ENCODE data around the gene ACBD3.
"Not testable (repeated sequence)": the region's sequence is repeated elsewhere in the genome, so short reads cannot be mapped to it uniquely, and the experiment has no call there.

Gene ACBD3

DNA sequence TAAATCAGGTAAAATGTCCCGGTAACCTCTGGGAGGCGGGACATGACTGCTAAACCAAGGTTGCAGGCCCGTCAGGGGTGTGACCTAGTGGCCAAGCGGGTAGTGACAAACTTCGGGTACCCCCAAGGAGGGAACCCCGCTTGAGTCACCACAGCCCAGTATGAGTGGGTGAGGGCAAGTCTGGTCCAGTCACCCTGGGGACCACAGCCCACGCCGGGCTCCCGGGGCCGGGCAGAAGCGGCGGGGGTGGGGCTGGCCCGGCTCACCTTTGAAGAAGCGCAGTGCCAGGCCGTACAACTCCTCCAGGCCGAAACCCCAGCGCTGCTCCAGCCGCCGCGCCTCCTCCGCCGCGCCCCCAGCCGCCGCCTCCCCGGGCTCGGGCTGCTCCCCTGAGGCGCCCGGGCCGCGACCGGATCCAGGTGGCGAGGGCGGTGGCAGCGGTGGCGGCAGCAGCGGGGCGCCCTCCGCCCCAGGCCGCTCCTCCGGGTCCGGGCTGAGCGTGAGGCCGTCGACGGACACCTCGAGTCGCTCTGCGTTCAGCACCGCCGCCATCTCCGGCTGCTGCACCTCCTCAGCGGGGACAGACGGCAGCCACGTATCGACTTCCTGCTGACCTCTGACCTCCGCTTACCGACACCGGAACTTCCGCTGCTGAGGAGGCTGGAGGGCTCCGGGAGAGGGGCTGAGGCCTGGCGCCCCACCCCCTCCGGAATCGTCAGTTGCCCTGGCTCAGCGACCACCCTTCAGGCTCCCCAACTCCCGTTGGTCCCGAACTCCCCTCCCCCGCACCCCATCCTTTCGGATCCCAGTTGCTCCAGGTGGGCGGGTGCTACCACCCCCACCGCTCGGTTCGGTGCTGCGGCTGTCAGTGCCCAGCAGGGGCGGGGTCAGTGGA is at the start of gene ACBD3:
Gene ACBD3 (minus strand): TSS at position 618 of the 895 bp plus-strand sequence. CDS start 66 bp downstream, at position 552.
- peak; percentile 83 for DNase-seq

DNA sequence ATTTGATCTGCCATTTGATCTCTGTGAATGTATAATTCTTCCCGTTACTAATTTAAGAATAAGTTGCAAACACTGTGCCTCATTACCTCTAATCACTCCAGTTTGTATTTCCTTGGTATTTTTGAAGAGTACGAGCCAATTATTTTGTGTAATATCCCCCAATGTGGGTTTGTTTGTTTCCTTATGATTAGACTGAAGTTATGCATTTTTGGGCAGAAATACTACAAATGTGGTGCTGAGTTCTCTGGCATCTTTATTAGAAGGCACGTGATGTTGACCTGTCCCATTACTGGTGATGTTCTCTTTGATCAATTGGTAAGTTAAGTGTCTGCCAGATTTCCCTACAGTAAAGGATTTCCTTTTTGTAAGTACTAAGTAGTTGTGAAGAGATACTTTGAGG is 47.3 kb upstream of the ACBD3 start:
- DNase-seq = no peak

DNA sequence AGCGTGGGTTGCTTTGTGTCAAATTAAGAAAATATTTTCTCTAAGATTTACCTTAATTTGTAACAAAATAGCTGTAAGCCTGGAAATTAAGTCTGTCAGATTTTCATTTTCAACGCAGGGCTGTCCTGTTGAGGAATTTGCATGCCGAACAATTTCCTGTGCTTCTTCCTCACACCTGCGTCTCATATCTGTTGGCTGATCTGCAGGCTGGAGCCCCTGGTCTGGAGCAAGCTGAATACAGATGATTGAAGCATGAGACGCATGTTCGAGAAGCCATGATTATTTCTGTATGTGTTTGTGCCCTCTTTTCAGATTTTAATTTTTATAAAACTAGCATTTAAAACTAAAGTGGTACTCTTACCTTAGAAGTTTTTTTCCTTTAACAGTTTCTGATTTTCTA is 46.8 kb upstream of the ACBD3 start:
- DNase-seq = no peak

DNA sequence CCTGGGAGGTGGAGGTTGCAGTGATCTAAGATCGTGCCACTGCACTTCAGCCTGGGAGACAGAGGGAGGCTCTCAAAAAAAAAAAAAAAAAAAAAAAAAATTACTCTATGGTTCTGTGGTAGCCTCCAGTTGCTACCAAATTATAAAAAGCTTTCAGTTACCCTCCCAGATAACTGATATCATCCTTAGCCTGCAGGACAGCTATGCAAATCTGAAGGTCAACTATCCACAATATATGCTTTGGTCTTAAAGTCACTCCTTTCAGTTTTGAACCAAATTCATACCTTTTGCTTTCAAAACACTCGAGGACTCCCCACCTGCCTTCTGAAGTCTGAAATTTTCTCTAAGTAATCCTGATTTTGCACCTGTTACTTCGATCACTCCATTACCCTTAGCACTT is 40.1 kb upstream of the ACBD3 start:
- DNase-seq = no peak

DNA sequence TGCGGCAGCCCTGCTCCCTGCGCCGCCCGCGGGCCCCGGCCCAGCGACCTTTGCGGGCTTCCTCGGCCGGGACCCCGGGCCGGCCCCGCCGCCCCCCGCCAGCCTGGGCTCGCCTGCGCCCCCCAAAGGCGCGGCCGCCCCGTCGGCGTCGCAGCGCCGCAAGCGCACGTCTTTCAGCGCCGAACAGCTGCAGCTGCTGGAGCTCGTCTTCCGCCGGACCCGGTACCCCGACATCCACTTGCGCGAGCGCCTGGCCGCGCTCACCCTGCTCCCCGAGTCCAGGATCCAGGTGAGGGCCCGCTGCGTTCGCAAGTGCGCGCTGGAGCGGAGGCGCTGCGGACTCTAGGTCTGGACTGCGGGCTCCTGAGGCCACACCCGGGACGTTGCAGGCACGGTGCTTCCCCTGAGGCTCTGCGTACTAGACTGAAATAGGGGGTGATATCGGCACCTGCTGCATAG is 37.3 kb upstream of the ACBD3 start:
- peak; percentile 39 for DNase-seq

DNA sequence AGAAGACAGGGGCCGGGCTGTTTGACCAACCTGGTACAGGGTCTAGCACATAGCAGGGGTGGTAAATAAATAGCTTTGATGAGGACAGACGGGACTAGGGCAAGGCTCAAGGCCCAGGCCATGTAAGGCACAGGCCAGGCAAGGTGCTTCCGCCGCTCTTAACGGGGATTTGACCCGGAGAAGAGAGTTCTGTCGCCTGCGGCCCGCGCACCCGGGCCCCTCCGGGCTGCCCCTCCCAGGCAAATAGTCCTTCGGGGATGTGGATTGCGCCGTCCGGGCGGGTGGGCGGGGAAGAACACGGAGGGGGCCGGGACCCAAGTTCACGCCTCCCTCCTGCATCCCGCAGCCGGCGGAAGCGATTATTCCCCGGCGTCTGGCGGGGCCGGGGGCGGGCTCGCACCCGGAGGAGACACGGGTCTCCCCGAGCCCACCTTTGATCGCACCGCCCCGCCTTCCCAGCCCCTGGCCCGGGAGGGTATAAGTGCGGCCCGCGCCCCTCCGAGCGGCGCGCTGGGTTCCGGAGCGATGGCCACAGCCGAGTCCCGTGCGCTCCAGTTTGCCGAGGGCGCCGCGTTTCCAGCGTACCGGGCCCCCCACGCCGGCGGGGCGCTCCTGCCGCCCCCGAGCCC is 36.7 kb upstream of the ACBD3 start, which contains the start of gene MIXL1:
Gene MIXL1 (plus strand): TSS at position 508 of the 629 bp plus-strand sequence. CDS start 18 bp downstream, at position 526.
- DNase-seq = no peak

DNA sequence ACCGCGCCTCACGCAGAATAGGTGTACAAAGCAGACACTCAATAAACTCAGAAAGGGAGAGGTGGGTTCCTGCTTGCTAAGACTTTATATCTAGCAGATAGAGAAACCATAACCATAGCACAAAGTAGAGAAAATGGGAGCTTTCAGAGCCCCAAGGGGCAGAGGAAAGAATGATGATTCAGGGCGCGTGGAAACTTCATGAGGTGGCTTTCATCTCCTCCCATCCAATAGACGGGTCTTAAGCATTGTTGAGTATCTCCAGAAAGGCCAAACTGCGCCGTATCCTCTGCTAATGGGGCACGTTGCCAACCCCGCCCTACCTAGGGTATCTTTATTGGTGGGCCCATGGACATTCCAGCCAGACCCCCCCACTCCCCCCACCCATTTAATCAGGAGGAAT is 36.1 kb upstream of the ACBD3 start:
- DNase-seq = no peak

DNA sequence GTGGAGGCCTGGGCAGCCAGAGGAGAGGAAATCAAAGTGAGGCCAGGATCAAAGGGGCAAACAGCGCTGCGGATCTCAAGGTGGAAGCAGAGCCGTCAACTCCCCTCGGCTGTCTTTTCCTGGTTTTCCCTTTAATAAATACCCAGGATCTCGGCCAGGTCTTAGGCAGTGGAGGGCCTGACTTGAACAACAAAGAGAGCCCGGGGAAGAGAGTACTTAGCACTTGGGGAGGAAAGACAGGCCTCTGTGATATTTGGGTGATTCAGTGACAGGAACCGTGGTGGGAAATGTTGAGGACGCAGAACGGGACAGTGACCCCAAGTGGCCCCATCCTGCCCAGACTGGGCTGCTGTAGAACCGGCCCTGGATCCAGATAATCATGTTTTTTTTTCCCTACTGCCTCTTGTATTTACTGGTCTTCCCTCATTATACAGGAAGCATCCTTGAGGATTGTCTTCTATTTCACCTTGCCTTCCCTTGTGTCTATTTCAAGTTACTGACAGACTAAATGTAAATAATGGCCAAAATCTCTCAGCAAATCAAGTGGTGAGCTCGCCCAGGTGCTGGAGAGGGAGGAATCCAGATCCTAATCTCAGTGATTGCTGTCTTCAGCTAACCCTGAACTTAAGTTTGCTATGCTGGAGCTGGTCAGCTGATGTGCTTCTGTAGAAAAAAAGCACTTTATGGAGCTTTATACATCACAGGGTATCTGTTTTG is 34.1 kb upstream of the ACBD3 start:
- no peak for DNase-seq

DNA sequence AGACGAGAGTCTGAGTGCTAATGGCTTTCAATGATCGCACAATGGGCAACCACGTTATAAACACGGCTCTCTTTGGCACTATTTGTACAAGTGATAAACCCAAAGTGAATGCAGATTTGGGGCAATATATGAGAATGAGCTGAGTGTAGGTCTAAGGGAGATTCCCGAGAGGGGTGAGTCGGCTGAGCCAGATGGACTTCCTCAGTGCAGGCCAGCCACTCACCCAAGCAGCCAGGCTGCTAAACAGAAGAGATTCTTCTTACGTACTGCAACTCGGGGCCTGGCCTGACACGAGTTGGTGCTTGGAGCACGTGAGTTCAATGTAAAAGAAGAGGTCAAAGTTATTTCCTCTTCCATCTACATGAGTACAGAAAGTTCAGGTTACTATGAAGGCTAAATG is 30.7 kb upstream of the ACBD3 start:
- no peak for DNase-seq

DNA sequence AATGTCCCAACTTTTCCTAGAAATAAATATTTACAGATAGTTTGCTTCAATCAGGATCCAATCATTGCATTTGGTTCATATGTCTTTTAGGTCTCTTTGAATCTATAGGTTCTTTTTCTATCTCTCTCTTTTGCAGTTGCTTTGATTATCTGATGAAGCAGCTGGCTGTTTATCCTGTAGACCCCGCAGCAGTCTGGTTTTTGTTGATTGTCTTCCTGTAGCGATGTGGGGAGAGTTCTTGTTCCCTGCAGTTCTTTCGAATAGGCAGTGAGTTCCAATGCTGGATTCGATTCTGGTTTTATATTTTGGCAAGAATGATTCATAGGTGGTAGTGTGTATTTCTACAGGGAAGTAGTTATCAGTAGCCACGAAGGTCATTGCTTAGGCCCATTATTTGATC is 29.5 kb upstream of the ACBD3 start:
- no peak for DNase-seq

DNA sequence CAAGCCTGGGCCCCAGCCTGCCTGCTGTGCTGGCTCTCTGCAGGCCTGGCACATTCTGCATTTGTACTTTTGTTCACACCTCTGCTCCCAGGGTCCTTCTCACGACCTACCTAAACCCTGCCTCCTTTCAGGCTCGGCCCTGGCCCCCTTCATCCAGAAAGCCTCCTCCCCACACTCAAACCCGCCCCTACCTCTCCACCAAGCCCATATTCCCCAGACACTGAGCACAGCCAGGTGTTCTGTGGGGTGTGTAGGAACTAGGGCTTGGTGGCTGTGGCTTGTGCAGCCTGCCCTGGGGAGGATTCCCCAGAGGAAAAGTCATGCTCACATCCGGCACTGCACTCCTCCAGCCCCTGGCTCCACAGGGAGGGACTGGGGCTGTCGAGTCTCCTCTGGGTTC is 28.7 kb upstream of the ACBD3 start:
- DNase-seq = no peak

DNA sequence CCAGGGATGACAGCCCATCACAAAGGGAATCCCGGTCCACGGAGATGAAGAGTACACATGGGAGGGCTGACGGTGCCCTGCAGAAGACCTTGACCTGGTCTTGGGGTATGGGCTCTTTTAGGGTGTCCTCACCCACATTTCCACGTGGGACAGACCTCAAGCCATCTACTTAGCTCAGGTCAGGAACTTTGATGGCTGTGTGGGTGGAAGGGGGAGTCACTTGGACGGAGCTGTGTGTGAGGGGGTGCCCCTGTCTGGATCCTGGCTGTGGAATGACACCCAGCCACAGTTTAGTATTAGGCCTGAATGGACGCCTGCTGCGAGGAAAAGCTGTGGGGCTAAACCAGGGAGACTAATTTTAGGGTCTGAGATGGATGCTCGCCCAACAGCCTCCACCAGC is 26.0 kb upstream of the ACBD3 start:
- no peak for DNase-seq

DNA sequence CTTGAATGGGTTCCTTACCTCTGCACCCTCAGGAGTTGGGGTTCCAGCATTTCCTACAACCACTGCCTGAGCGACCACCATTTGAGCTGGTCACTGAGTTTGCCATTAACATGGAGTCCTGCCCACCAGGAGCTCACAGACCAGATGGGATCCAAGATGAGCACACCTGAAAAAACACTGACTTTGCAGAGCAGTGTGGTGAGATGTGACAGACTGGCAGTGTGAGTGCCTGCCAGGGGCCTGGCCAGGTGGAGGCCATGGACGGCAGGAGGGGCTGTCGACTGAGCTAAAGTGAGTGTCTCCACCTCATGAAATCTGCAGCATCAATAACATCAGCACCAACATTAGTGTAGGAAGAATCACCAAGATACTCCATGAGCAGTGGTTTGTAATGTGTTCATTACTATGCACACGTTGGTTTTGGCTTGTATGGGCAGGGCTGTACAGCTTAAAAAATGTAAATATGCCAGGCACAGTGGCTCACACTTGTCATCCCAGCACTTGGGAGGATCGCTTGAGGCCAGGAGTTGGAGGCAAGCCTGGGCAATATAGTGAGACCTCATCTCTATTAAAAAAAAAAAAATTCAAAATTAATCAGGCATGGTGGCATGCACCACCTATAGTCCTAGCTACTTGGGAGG is 24.8 kb upstream of the ACBD3 start:
- DNase-seq = no peak

DNA sequence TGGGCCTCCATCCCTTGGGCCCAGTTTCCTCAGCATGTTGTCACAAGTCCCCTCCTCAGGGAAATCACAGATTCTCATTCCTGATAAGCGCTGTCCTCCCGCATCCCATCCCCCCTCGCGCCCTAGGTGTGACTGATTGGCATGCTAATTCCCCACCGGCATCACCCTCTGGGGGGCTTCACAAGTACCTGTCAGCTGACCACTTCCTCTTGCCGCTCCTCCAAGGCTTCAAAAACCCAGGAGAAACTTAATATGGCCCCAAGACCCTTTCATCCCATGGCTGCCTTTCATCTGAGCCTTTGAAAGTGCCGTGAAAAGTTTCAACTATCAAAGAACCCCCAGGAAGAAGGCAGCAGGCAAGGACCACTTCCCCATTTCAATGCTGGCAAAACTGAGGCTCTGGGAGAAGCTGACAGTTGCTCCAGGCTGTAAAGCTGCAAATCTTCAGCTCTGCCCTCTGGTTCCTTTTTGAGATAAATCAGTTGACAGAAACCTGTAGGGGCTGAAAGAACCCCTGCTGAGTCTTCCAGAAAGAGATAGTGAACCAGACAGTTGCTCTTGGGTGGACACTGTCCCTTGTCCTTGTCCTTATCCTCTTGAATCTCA is 24.1 kb upstream of the ACBD3 start:
- no peak for DNase-seq

DNA sequence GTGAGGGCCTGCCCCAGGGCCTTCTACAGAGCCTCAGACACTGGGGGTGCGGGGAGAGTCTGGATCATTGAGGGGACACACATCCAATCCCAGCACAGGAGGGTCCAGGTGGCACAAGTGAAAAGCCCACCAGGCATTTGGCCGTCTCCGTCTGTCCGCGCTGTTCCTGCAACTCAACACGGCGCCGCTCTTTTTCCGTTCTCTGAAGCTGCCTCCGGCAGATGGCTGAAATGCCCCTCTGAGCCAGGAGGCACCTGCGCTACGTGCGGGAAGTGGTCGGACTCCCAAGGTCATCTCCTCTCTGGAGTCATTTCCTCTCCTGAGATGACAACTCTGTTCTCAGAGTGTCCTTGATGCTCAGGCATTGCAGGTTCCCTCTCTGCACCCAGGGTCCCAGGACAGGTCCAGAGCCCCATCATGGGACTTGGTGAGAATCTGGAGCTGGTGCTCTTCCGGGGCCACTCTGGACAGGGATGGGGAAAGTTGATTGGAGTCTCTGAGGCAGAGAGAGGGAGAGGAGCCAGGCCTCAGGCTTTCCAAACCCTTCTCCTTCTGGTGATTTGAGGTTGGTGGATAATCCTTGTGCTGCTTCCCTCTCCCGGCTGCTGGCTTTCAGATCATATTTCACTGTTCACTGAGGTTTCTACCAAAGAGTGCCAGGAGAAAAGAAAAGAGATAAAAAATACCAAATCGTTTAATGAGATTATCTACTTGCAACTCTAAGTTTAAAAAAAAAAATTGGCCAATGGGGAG is 22.9 kb upstream of the ACBD3 start:
- DNase-seq = no peak

DNA sequence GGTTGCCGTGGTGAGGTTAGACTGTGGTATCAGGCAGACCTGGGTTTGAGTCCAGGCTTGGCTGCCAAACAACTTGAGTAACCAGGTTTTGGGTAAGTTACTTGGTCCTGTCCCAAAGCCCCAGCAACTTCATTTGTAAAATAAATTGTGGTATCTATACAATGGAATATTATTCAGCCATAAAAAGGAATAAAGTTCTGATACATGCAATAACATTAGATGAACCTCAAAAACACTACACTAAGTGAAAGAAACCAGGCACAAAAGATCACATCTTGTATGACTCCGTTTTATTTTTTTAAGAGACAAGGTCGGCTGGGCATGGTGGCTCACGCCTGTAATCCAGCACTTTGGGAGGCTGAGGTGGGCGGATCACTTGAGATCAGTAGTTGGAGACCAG is 20.5 kb upstream of the ACBD3 start:
- no peak for DNase-seq

DNA sequence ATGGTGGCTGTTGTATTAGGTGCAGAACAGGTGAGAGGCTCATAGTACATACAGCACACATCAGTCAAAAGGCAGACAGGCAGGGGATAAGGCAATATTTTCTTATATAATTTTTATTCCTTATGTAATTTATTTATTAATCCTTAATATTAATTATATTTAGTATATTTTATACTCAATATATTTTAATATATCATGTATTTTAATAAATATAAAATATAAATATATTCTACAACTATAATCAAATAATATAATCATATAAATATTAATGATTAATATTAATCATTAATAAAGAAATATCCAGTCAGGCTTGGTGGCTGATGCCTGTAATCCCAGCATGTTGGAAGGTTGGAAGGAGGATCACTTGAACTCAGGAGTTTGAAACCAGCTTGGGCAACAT is 17.7 kb upstream of the ACBD3 start:
- no peak for DNase-seq

DNA sequence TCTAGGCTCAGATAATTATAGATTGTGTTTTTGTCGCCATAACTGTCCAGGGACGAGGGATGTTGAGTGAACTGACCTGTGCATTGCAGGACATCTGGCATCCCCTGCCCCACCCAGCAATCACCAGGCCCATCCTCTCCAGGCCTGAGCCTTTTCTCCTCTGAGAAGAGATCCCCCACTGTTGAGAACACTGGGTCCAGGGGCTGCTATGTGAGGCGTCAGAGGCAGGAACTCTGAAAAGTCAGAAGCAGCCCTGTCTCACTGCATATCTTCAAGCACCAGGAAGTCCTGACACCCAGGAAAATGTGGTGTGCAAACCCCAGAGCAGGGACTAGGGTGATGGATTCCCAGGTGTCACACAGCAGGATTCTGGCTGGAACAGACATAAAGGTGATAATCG is 17.1 kb upstream of the ACBD3 start:
- no peak for DNase-seq

DNA sequence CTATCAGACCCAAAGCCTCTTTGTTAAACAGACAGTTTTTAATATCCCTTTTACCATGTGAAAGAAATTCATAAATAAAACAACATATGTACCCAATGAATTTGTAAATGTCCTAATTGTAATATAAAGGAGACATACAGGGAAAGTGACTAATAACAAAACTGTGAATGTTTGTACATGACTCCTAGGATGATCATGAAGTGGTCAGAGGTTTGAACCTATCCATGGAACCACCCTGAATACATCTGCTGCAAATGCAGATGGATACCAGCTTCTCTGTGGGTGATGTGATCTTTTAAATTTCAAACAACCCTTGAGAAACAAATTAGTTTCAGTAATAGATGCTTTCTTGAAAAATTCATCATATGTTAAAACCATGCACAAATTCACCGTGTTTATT is 16.7 kb upstream of the ACBD3 start:
- DNase-seq = no peak

DNA sequence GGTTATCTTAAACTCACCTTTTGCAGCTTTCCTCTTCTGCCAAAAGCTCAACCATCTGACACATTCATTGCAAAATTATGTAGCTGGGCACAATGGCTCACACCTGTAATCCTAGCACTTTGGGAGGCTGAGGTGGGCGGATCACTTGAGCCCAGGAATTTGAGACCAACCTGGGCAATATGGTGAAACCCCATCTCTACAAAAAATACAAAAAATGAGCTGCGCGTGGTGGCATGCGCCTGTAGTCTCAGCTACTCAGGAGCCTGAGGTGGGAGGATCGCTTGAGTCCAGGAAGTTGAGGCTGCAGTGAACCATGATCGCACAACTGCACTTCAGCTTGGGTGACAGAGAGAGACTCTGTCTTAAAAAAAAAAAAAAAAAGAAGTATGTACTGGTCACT is 16.1 kb upstream of the ACBD3 start:
- DNase-seq = not testable (repeated sequence)

DNA sequence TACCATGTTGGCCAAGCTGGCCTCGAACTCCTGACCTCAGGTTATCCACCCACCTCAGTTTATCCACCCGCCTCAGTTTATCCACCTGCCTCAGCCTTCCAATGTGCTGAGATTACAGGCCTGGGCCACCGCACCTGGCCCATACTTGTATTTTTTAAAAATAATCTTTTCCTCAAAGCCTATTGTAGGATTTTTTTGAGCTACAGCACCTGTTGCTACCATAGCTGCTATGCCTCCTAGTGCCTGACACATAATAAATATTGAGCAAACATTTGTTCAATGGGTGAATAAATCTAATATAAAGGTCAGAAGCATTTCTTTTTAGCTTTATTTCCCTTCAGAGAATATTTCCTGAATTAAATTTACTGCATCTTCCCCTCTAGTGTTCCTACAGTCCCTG is 15.7 kb upstream of the ACBD3 start:
- no peak for DNase-seq

DNA sequence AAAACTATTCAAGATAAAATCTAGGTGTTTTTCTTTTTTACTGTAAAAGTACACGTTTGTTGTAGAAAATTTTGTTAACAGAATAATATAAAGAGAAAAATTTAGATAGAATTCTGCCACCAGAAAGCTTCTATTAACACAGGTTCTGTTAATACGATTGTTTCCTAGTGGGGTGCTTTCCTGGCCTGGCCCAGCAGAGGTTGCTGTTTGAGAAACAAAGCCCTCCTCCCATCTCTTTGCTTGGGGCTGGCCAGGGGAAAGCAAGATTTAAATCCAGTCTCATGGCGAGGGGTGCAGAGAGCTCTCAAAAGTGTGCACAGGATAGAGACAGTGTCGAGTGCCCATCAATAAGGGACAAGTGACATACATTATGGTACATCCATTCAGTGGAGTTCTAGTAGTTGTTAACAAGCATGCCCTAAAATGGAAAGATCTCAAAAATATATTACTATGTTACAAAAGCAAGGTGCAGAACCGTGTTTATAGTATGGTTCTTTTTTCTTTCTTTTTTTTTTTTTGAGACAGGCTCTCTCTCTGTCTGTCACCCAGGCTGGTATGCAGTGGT is 14.6 kb upstream of the ACBD3 start:
- DNase-seq = no peak
